HepG2 (cell line): ENCODE results near the gene PRSS38.

Experiments
- ARID2 ChIP-seq: sonication (generic); formaldehyde crosslinking; IDR thresholded peaks from 2 replicates; pipeline ENCODE4 v1.8.1; 2022; ENCODE audit warnings: mild to moderate bottlenecking, missing genetic modification reagents, borderline replicate concordance
- CHD4 ChIP-seq: fragments of 200-600 bp; sonication (generic); IDR thresholded peaks from 2 replicates; pipeline ENCODE4 v1.7.0; 2017; ENCODE audit warnings: mild to moderate bottlenecking, low read length, borderline replicate concordance
- JUND ChIP-seq: sonication (generic); formaldehyde crosslinking; IDR thresholded peaks from 2 replicates; pipeline ENCODE4 v1.8.0; 2022; ENCODE audit warnings: mild to moderate bottlenecking, missing genetic modification reagents
- NFIC ChIP-seq: IDR thresholded peaks from 2 replicates; pipeline ENCODE4 v1.6.1; 2012; ENCODE audit warnings: mild to moderate bottlenecking, low read length, inconsistent platforms
- RFX3 ChIP-seq: IDR thresholded peaks from 2 replicates; pipeline ENCODE4 v1.6.1; 2016; ENCODE audit warnings: missing biosample characterization, missing genetic modification reagents
- TBP ChIP-seq: sonication (generic); formaldehyde crosslinking; IDR thresholded peaks from 2 replicates; pipeline ENCODE4 v1.5.0; 2020; ENCODE audit warnings: missing genetic modification reagents
- WIZ ChIP-seq: sonication (generic); formaldehyde crosslinking; IDR thresholded peaks from 2 replicates; pipeline ENCODE4 v1.5.1; 2020; ENCODE audit warnings: mild to moderate bottlenecking, missing genetic modification reagents
- TF ChIP-seq, protein P1 (sequence below): sonication (generic); formaldehyde crosslinking; IDR thresholded peaks from 2 replicates; pipeline ENCODE4 v1.5.0; 2020; ENCODE audit warnings: mild to moderate bottlenecking, missing genetic modification reagents, moderate library complexity

DNA sequence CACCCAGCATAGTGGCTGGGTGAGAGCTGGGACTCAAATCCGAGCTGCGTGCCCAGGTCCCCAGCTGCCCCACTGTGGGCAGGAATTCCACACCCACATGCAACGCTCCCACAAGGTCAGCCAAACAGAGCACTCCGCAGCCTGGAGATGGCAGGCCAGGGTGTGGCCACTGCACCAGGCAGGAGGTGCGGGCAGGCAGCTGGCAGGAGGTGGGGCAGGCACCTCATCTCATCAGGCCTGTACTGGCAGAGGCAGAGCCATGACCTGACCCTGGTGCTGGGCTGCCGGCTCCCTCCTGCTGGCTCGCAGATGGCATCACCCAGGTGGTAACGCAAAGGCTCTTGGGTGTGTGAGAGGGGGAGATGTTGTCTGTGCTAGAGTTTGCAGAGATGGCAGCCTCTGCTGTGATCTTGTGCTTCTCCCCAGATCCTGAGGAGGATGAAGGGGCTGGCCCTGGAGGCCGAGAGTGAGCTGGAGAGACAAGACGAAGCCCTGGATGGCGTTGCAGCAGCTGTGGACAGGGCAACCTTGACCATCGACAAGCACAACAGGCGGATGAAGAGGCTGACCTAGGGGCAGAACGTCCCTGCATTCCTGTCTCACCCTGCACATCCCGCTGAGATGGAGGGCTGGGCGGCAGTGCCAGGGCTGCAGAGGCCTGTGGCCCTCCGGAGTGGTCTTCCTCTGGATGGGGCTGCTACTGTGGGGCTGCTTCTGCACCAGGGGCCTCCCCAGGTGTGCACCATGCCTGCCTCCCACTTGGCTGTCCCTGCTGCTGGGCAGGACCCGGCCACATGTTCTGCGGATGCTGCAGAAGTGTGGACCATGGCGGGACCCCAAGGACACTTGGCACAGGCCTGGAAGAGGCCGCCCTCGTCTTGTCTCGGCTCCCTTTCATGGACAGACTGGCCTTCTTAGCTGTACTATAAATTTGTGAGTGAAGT is 35.1 kb upstream of the PRSS38 start:
- TF ChIP-seq JUND (CRISPR knock-in tag) (no peak), ARID2 (CRISPR knock-in tag) (no peak), TBP (no peak), WIZ (CRISPR knock-in tag) (no peak), NFIC (no peak), RFX3 (CRISPR knock-in tag) (no peak), CHD4 (no peak)
- TF ChIP-seq, protein P1, sequence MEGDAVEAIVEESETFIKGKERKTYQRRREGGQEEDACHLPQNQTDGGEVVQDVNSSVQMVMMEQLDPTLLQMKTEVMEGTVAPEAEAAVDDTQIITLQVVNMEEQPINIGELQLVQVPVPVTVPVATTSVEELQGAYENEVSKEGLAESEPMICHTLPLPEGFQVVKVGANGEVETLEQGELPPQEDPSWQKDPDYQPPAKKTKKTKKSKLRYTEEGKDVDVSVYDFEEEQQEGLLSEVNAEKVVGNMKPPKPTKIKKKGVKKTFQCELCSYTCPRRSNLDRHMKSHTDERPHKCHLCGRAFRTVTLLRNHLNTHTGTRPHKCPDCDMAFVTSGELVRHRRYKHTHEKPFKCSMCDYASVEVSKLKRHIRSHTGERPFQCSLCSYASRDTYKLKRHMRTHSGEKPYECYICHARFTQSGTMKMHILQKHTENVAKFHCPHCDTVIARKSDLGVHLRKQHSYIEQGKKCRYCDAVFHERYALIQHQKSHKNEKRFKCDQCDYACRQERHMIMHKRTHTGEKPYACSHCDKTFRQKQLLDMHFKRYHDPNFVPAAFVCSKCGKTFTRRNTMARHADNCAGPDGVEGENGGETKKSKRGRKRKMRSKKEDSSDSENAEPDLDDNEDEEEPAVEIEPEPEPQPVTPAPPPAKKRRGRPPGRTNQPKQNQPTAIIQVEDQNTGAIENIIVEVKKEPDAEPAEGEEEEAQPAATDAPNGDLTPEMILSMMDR (CRISPR knock-in tag): no peak
